ENCODE results near the gene PDCD1LG2. TPM values are rescaled to one million over a fixed set of nuclear protein-coding genes. Genes with fewer than 3 reads are reported as not detected.

The PDCD1LG2 gene
- total and polyA plus RNA-seq, 2 experiments from 2014 or later: not detected

DNA sequence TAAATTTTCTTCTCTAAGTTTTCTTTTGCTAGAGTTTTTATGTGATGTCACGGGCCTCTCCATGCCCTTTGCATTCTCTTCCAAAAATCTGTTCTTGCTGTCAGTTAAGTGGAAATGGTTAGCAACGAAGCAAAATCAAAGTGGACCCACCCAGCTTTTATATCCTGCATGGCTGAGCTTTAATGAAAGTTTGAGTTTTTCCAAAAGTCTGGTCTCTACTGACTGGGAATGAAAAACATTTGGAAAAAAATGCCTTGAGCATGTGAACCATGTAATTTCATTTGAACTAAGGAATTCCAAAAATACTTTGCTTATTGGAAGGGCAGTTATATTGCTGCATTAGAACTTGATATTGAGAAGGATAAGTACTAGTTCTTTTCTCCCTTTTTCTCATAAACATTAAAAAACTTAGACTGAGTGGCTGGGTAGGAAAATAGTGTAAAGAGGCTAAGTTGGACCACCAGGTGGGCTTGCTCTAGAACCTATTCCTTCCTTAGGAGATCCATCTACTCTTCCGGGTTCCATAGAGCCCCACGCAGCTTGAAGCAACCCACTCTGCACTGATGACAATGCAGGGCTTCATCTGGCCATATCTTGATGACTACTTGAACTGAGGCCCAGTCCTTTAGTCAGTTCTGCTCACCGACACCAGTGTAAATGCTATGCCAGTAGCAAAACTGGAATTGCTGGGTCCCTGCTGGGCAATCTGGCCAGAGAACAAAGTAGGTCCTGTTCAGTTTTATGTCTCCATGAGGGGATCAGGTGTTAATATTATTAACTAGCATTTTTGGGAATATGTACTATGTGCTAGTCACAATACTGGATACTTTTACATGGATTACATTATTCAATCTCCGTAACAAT, 101.2 kb downstream of the PDCD1LG2 start:
- Histone ChIP-seq H3K27ac (ENCODE audit: low read depth) (no peak overlapping the region), H3K79me2 (replicated peaks; ENCODE audit: insufficient read depth) (no peaks in the 10 kb centered on the region), H3K4me3 (no peak overlapping the region), H3K36me3 (ENCODE audit: insufficient read depth) (no peaks in the 10 kb centered on the region), H3K9me2 (ENCODE audit: insufficient read depth) (no peaks in the 10 kb centered on the region), H4K20me1 (replicated peaks; ENCODE audit: insufficient read depth) (no peaks in the 10 kb centered on the region), H3K27me3 (ENCODE audit: insufficient read depth) (no peaks in the 10 kb centered on the region), H3K4me1 (ENCODE audit: insufficient read depth) (peaks cover 5% of the 10 kb centered on the region; the same call in 1 of the 2 replicates), H3K4me2 (no peak overlapping the region), H2AFZ (no peak overlapping the region), H3F3A (replicated peaks; ENCODE audit: low read depth) (no peaks in the 10 kb centered on the region)
- H3K4me3 Mint-ChIP-seq: no peak overlapping the region
- no peaks in the 10 kb centered on the region for H3K36me3 Mint-ChIP-seq (ENCODE audit: low read depth)
- H3K4me1 Mint-ChIP-seq: peaks cover 12% of the 10 kb centered on the region; the same call in 2 of the 3 replicates
- ATAC-seq (no peak), DNase-seq (ENCODE audit: low spot score) (no peak)
- peaks cover 2% of the 10 kb centered on the region; the same call in 1 of the 3 replicates for H3K9me3 Mint-ChIP-seq
- TF ChIP-seq EZH2phosphoT487 (IDR thresholded peaks at IDR 0.05; ENCODE audit: unreplicated experiment) (no peak), REST (IDR thresholded peaks at IDR 0.05; ENCODE audit: unreplicated experiment) (no peak), EZH2 (IDR thresholded peaks at IDR 0.05; ENCODE audit: low read depth, unreplicated experiment) (no peak), ETS1 (IDR thresholded peaks at IDR 0.05) (no peak), ZNF331 (CRISPR knock-in tag; IDR thresholded peaks at IDR 0.05; ENCODE audit: low read depth) (no peak), ZNF462 (CRISPR knock-in tag; IDR thresholded peaks at IDR 0.05) (no peak), NANOG (IDR thresholded peaks at IDR 0.05; ENCODE audit: borderline replicate concordance) (no peak), CREB1 (CRISPR knock-in tag; IDR thresholded peaks at IDR 0.05; ENCODE audit: low read depth) (no peak), ZNF114 (CRISPR knock-in tag; IDR thresholded peaks at IDR 0.05) (no peak)
- TF ChIP-seq, protein P1, sequence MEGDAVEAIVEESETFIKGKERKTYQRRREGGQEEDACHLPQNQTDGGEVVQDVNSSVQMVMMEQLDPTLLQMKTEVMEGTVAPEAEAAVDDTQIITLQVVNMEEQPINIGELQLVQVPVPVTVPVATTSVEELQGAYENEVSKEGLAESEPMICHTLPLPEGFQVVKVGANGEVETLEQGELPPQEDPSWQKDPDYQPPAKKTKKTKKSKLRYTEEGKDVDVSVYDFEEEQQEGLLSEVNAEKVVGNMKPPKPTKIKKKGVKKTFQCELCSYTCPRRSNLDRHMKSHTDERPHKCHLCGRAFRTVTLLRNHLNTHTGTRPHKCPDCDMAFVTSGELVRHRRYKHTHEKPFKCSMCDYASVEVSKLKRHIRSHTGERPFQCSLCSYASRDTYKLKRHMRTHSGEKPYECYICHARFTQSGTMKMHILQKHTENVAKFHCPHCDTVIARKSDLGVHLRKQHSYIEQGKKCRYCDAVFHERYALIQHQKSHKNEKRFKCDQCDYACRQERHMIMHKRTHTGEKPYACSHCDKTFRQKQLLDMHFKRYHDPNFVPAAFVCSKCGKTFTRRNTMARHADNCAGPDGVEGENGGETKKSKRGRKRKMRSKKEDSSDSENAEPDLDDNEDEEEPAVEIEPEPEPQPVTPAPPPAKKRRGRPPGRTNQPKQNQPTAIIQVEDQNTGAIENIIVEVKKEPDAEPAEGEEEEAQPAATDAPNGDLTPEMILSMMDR (conservative IDR thresholded peaks at IDR 0.05; ENCODE audit: low read depth in 2 of 2): no peak
- H3K27ac Mint-ChIP-seq: no peak overlapping the region
- H3K27me3 Mint-ChIP-seq (ENCODE audit: insufficient read depth, low read depth, poor library complexity): no peaks in the 10 kb centered on the region

Measured in GM23338 (cell line).